ENCODE results near the gene AKR1C1.
"Not testable (repeated sequence)": the region's sequence is repeated elsewhere in the genome, so short reads cannot be mapped to it uniquely, and the experiment has no call there.

AKR1C1 gene

DNA sequence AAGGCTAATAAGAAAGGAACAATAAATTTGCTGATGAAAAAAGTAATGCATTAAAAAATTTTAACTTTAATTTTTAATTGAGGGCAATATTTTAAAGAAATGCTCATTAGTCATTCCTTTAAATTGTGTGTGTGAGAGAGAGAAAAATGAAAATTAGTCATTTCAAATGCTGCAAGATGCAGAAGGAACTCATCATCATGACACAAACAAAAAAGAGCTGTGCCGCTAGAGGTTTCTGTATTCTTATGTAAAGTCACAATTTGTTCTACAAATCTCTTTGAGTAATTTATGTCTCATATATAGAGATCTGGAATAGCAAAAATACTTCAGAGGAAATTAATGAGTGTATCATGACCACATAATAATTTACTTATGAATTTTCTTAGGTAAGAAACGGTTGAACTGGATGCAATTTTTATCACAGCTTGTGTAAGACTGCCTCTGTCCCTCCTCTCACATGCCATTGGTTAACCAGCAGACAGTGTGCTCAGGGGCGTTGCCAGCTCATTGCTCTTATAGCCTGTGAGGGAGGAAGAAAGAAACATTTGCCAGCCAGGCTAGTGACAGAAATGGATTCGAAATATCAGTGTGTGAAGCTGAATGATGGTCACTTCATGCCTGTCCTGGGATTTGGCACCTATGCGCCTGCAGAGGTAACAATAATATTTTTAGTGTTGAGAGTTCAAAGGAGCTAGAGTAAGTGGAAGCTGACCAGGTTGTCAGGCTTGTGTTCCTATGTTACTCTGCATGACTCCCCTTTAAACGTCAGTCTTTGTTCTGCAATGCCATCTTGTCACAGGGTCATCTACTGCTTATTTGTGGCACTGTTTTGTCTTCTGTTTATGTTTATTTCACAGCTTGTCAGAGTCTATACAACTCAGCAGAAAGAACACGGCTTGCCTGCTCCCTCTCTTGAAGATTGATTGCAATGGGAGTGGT lies at the start of gene AKR1C1:
Gene AKR1C1, plus strand, starts transcription at position 540 of the 939 bp plus-strand sequence. Its CDS starts 30 bp downstream, at position 570.
- not testable (repeated sequence) for DNase-seq (ENCODE audit: low read depth)

DNA sequence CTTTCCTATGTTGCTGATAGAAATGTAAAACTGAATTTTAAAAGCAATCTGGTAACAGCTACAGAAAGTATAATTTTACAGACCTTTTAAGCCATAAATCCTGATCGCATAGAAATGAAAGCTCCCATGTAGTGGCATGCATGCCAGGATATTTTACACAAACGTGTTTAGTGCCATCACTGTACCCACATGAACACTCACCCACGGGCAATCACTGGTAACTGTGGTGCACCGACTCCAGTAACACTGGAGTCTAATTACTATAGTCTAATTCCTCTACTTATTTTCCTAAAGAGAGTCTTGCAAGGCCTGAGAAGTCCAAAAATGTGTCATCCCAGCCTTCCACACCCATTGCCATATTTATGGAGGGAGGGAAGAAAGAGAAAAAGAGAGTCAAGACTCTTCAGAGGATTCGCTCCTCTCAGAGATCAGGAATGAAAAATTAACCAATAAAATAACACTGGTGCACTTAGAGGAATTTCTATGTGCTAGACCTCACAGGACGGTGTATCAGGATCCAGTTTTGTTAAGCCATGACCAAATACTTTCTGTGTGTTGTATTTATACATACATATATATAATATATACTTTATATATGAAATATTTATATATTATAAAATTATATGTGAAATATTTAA lies 48.9 kb upstream of the AKR1C1 start:
- DNase-seq (ENCODE audit: low read depth) = no peak

DNA sequence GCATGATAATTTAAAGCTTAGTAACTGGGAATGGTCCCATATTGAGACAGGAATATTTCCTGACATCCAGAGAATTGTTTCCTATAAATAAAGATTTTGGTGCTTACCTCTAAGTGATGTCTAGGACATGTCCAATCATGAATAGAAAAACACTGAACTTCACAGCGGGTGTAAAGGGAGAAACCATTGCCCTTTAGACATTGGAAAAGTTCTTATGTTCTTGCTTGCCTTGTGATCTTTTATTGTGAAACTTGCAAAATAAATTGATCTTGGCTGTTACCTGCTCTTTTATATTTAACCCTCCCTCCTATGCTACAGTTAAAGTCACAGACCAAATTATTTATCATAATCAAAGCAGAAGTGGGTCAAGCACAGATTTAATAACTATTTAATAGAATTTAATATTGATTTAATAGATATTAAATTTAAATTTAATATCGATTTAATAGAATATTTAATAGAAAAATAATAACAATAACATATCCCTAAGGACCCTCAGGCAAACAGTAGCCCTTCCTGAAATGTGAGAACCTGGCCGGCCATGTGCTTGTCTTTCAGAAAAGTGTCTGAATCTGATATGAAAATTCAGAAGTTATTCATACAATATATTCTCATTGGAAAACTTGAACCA lies 47.0 kb upstream of the AKR1C1 start:
- DNase-seq (ENCODE audit: low read depth) = no peak

DNA sequence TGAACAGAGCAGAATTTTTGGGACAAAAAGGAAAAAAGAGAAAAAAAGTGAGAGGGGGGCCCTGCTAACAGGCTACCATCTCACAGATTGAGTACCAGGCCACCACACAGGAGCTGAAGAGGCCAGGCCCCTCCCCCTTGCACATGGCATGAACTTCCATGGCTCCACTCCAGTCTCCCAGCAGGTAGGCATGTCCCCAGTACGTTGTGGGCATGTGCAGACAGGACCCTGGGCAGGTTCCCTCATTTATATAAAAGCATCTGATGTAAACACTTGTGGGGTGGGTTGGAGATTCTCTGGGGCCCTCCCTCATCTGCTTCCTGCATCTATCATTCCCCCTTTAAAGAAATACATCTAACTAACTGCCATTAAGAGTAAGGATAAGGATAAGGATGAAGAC lies 45.0 kb upstream of the AKR1C1 start:
- DNase-seq (ENCODE audit: low read depth) = no peak

DNA sequence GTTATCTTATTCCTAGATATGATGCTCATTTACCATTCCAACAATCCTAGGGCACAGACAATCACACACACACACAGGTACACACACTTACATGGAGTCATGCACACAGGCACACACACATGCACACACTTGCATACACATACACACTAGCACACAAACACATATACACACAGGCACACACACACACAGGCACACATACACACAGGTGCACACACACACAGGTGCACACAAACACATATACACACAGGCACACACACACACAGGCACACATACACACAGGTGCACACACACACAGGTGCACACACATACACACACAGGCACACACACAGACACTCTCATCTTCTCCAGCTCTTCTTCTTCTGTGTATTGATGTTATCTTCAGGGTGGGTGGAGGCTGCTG lies 38.7 kb upstream of the AKR1C1 start:
- DNase-seq (ENCODE audit: low read depth) = not testable (repeated sequence)

DNA sequence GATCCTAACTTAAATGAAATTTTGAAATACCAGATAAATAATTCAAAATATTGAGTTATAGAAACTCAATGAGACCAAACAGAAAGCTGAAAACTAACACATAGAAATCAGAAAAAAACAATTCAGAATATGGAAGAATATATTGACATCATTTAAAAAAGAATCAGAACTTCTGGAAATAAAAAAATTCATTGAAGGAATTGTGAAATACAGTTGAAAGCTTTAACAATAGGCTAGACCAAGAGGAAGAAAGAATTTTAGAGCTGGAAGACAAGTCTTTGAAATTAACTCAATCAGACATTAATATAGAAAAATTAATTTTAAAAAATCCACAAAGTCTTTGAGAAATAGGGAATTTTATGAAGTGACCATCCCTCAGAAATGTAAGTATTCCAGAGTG lies 36.8 kb upstream of the AKR1C1 start:
- no peak for DNase-seq (ENCODE audit: low read depth)

DNA sequence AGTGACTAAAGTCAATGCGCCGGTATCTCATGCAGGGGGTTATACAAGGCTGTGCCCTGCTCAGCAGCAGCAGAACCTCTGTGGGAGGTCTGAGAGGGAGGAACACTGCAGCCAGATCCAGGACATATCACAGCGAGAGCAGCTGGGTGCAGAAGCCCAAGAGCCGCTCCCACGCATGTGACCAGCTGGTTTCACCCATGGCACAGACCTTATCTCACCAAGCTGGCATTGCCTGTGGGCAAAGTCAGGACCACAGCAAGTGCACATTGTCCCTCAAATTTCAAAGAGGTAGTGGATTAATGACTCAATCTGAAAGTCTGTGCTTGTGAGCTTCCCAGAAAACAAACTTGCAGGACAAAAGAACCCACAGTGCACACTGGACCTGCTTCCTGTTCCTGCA lies 31.6 kb upstream of the AKR1C1 start:
- DNase-seq (ENCODE audit: low read depth) = no peak

DNA sequence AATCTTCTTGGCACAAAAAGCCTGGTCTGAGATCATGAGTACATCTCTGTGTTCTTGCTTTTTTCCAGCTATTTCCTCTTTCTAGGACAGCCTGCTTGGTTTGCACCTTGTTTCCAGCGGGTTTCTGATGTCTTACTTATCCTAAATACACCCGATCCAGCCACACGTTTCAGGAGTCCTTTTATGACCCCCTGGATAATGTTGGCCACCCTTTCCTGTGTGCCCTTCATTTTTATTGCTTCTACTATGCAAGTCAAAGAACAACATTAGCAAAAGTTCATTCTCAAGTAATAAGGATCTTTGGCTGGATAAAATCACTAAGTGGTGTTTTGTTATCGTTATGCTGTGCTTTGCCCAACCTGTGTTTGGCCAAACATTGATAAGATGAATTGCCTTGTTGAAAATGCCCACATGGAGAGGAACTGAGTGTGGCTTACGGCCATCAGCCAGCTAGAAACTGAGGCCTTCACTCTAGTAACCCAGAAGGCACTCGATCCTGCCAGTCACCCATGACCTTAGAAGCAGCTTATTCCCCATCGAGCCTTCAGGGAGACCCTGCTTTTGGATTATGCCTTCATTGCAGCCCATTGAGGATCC lies 28.7 kb upstream of the AKR1C1 start:
- no peak for DNase-seq (ENCODE audit: low read depth)

DNA sequence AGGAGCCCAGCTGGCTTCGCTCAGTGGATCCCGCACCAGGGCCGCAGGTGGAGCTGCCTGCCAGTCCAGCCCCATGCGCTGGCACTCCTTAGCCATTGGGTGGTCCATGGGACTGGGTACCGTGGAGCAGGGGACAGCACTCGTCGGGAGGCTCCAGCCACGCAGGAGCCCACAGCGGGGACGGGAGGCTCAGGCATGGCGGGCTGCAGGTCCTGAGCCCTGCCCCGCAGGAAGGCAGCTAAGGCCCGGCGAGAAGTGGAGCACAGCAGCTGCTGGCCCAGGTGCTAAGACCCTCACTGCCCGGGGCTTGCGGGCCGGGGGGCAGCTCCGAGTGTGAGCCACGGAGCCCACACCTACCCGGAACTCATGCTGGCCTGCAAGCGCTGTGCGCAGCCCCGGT lies 25.9 kb upstream of the AKR1C1 start:
- no peak for DNase-seq (ENCODE audit: low read depth)

DNA sequence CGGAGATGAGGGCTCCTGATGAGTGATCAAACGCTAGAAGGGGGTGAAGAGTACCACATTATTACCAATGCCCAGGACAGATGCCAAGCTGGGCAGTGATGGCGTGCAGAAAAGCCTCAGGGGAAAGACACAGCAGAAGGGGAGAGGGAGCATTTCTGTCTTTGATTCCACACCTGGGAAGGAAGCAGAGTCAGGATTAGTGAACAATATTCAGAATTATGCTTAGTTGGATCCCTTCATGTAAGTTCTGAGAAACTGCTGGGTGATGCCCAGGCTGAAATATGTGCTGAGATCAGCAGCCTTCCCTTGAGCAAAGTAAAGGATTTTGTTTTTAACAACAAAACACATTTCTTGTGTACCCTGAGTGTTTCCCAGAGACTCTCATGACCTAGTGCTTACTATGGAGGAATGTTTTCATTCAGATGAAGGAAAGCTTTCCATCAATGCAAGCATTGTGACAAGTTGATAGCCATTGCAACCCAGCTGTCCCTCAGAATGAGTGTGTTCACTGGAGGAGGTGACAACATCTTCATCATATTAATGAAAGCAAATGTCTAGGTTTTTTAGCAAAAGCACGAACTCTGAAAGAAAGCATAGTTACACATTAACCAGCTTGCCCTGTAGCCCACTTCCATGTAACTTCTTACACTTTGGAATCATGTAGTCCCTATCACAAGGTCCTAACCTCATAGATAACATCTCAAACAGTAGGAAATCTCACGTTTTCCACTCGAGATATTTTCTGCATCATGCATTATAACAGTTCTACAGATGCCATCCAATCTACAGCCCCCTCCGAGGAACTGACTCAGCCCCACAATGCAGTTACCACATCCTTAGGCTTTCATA lies 23.8 kb upstream of the AKR1C1 start:
- no peak for DNase-seq (ENCODE audit: low read depth)

DNA sequence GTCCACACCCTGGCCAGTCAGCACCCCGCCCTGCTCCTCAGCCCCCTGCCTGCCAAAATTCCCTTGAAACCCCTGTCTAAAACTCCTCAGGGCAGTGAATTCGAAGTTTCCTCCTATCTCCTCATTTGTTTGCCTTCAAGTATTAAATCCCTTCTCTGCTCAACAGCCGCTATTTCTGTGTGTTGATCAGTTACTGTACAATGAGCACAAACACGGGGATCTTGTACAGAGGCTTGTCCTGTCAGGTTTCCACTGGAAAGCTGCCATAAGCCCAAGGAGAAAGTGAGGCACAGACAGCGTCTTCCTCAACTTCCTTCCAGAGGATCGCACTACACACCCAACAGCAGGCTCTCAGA lies 23.2 kb upstream of the AKR1C1 start:
- not testable (repeated sequence) for DNase-seq (ENCODE audit: low read depth)

DNA sequence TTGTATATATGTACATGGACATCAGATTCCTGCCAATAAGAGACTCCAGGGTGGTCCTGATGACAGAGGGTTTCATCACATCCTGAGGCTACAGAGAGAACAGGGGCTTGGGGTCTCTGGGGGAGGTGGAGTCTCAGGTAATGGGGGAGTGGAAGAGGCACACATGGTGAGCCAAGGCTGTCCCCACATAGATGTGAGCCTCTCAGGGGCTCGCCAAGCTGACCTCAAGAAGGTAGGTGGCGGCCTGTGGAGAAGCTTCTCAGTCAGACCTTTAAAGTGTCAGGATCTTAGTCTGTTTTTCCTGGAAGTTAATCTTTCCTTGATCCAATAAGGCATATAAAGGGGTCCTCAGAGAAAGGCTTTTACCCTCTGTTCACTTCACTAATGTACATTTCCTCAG lies 22.3 kb upstream of the AKR1C1 start:
- not testable (repeated sequence) for DNase-seq (ENCODE audit: low read depth)

DNA sequence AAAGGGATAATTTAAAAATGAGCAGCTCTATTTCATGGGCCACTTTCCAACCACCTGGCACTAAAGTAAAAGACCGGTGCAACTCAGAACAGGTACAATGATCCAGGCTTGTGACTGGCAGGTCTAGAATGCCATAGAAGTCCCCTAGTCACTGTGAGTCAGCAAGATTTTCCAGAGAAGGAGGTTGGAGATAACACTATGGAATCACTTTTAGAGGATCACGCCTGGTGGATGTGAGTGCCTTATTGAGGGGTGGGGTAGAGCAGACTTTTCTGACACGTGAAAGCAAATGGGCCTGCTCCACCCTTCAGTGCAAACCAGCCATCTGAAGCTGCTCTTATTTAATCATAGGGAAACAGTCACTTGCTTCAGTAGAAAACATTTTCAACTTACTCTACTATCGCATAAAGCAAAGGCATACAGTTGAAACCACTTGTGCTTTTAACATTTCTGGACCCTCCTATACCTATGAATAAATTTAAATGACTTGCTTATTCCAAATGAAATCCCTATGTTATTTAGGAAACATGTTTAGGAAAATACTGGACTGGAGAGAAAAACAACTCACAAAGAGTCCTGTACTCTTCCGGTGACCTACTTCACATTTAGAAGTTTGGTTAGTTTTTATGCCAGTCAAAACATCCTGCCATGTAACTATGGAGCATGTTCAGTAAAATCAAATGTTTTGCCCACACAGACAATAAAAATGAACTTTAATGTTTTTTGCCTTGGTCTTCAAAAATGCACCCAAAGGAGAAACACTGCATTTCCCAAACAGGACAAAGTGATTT lies 21.5 kb upstream of the AKR1C1 start:
- DNase-seq (ENCODE audit: low read depth) = no peak

DNA sequence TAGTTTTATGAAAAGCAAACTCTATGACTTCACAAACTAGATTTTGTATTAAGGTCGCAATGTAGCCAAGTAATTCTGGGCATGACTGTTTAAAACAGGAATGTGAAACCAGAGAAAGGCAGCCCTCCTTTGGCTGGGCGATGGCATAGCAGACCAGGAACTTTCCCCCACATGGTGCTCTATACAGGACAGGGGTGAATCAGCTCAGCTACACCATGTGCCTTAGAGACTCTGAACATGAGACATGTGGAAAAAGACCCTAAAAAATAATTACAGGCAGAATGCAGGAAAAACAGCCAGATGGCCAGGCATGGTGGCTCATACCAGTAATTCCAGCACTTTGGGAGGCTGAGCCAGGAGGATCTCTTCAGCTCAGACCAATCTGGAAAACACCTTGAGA lies 20.3 kb upstream of the AKR1C1 start:
- DNase-seq (ENCODE audit: low read depth) = not testable (repeated sequence)

DNA sequence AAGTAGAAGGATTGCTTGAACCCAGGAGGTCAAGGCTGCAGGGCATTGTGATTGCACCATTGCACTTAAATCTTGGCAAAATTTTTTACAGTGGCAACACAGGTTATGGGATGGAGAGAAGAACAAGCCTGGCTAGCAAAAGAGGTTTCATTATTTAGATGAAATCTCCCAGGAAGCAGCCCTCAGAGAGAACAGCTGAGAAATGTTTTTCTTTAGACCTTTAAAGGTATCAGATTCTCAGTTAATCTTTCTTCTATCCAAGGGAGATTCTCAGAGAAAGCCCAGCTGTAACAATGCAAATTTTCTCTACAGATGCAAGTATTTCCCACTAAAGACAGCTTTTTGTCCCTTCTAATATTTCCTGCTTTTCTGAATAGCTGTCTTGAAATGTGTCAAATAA lies 19.8 kb upstream of the AKR1C1 start:
- DNase-seq (ENCODE audit: low read depth) = not testable (repeated sequence)

DNA sequence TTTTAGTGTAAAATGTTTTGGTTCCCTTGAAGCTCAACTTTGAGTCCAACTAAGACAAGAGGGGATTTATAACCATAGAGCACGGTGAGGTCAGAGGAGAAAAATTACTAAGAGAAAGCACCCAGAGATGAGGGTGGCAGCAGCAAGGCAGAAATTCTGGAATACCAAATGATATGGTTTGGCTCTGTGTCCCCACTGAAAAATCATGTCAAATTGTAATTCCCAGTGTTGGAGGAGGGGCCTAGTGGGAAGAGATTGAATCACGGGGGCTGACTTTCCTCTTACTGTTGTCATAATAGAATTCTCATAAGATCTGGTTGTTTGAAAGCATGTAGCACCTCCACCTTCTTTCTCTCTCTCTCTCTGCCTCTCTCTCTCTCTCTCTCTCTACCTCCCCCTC lies 19.4 kb upstream of the AKR1C1 start:
- no peak for DNase-seq (ENCODE audit: low read depth)

DNA sequence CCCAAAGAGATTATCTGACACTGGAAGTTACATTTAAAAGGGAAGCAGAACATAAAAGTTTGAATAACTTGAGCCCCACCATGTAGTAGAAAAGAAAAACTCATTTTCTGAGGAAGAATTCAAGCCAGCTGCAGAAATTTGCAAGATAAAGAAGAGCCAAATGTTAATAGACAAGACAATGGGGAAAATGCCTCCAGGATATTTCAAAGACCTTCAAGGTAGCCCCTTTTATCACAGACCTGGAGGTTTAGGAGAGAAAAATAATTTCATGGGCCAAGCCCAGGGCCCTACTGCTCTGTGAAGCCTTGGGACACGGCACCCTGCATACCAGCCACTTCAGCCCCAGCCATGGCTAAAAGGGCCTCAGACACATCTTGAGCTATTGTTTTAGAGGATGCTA lies 18.4 kb upstream of the AKR1C1 start:
- DNase-seq (ENCODE audit: low read depth) = no peak

DNA sequence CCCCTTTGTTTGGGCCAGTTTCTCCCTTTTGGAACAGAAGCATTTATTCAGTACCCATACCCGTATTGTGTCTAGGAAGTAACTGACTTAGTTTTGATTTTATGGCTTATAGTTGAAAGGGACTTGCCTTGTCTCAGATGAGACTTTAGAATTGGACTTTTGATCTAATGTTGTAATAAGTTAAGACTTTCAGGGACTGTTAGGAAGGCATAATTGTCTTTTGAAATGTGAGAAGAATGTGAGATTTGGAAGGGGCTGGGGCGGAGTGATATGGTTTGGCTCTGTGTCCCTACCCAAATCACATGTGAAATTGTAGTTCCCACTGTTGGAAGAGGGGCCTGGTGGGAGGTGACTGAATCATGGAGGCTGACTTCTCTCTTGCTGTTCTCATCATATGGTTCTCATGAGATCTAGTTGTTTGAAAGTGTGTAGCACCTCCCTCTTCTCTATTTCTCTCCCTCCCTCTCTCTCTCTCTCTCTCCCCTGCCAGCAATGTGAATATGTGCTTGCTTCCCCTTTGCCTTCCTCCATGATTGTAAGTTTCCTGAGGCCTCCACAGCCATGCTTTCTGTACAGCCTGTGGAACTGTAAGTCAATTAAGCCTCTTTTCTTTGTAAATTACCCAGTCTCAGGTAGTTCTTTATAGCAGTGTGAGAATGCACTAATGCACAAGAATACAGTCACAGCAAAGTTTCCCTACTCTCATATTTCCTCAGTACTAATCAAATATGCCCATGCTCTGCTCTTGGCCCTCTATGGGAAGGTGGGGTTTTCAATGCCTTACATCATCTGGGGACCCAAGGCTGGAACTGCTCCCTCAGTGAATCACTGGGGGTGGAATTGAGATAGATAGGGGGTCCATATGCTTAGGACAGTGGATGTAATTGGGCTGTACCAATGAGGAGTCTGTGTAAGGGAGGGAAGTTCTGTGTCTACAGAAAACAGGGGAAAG lies 17.2 kb upstream of the AKR1C1 start:
- DNase-seq (ENCODE audit: low read depth) = no peak

DNA sequence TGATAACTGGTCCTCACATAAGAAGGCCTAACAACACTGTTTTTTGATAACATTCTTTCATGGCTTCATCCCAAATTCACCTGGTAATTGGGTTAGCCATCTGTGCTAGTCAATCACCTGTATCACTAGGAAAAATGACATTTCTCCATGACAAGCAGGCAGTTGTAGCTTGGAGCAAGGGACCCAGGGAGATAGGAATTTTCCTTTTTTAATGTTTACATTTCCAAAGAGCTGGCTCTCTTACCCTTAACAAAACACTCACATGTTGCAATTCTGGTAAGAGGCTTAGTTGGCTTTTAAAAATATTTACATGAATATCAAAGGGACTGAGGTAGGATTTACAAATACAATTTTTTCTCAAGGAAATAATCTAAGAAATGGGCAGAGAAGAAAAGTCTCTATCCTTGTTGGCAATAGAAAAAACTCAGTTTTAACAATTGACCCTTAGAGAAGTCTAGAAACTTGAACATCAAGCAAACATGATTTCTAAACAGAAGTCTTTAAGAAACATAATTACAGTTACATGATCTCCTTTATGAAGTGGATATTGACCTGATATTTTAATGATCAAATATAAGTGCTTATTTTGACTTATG lies 16.1 kb upstream of the AKR1C1 start:
- DNase-seq (ENCODE audit: low read depth) = no peak

Measured in activated T-cell treated with anti-CD3 and anti-CD28 coated beads for 1 hour (primary cell).